MM.1S (cell line): ENCODE measurements around the gene IL17RB.

ENCODE experiments used
- EZH2 ChIP-seq: fragments of 300-600 bp; sonication (generic); optimal IDR thresholded peaks from 2 replicates; pipeline ENCODE3; 2017; ENCODE audit warnings: low read depth, mild to moderate bottlenecking, antibody characterized with exemption, low read length, mixed read lengths
- EZH2phosphoT487 ChIP-seq: fragments of 300-600 bp; sonication (generic); IDR thresholded peaks from 2 replicates; pipeline ENCODE4 v1.6.1; 2018; ENCODE audit warnings: antibody characterized with exemption, low read length
- TF ChIP-seq, protein P1 (sequence below): fragments of 300-600 bp; sonication (generic); IDR thresholded peaks from 2 replicates; pipeline ENCODE4 v1.5.1; 2016; ENCODE audit warnings: antibody characterized with exemption, low read length, mixed read lengths

GRCh38 chr3:53815067-53815466, 31.3 kb upstream of the IL17RB start:
- TF ChIP-seq EZH2 (no peak), EZH2phosphoT487 (no peak)
- TF ChIP-seq, protein P1, sequence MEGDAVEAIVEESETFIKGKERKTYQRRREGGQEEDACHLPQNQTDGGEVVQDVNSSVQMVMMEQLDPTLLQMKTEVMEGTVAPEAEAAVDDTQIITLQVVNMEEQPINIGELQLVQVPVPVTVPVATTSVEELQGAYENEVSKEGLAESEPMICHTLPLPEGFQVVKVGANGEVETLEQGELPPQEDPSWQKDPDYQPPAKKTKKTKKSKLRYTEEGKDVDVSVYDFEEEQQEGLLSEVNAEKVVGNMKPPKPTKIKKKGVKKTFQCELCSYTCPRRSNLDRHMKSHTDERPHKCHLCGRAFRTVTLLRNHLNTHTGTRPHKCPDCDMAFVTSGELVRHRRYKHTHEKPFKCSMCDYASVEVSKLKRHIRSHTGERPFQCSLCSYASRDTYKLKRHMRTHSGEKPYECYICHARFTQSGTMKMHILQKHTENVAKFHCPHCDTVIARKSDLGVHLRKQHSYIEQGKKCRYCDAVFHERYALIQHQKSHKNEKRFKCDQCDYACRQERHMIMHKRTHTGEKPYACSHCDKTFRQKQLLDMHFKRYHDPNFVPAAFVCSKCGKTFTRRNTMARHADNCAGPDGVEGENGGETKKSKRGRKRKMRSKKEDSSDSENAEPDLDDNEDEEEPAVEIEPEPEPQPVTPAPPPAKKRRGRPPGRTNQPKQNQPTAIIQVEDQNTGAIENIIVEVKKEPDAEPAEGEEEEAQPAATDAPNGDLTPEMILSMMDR = no peak
